ENCODE measurements around the gene OR52A5.
"Not testable (repeated sequence)": the region's sequence is repeated elsewhere in the genome, so short reads cannot be mapped to it uniquely, and the experiment has no call there.

Gene OR52A5

DNA sequence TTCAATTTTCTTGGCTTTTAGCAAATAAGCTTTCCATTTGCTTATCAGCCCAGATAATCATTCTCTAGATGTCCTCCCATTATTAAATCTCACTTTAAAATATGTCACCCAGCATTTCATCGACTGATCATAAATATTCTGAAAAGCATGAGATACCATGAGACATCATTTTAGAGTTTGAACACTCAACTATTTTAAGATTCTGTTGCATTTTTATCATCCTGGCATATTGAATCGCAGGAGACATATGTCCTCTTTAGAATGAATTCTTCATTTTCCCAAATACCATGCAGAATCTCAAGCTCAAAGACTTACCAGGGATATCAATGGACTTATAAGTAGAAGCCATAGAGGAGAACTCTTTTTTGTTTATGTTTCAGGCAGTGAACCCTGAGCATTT is at the start of gene OR52A5:
OR52A5 (minus strand) TSS at position 361 of the 400 bp plus-strand sequence. CDS start 5,714 bp downstream, outside the sequence.
- no peak within 1 kb of the TSS for H3K4me3 ChIP-seq (ENCODE audit: low read depth, low read length)

DNA sequence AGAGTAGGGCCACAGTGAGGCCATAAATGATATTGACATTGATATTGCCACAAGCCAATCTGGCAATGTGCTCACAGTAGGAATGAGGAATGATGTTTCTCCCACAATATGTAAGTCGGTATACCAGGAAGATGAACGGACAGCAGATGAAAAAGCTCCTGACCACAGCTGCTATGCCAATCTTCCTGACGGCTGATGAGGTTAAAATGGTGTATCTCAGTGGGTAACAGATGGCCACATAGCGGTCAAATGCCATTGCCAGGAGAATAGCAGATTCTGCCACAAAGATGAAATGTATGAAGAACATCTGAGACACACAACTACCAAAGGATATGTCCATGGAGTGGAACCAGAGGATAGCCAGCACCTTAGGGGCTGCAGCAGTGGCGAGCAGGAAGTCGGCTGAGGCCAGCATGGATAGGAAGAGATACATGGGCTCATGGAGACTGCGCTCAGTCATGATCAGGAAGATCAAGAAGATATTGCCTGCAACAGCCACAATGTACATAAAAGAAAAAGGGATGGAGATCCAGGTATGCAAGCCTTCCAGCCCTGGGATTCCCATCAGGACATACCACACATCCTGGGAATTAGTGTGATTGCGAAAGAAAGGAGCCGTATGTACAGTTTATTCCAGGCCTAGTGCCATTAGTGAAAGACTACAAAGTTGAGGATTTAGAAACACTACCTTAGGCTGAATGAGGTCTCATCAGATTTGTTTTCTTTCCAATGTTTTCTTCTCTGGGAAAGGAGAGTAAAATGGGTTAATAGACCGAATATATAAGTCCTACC is 40.1 kb upstream of the OR52A5 start:
- H3K4me3 ChIP-seq (ENCODE audit: low read depth, low read length) = no peak overlapping the region

DNA sequence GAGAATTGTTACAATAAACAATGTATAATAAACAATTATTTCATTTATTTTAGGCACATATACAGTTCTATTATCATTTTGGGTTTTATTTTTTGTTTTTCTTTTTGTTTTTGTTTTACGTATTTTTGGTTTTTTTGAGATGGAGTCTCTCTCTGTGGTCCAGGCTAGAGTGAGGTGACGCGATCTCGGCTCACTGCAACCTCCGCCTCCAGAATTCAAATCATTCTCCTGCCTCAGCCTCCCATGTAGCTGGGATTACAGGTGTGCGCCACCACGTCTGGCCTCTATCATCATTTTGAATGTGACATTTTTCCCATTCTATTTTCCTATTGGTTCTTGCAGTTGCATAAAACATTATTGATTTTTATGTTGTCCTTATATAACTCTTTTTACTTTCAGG is 36.8 kb upstream of the OR52A5 start:
- no peak overlapping the region for H3K4me3 ChIP-seq (ENCODE audit: low read depth, low read length)

DNA sequence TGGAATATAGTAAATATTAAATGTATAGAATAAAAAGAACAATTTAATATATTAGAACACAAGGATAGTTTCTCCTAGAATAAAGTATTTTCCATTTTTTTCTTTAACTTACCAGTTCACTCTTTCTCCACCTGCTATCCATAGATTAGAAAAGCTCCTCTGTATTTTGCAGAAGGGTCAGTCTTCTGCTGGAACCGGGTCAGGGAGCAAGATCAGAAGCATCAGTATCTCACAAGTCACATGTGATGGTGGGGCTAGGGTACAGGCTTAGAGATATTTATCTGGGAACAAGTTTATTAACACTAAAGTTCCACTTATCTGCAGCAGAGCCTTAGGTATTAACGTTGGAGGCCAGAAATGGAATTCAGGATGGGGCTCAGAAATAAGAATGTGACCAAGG is 33.7 kb upstream of the OR52A5 start:
- H3K4me3 ChIP-seq (ENCODE audit: low read depth, low read length) = no peak overlapping the region

DNA sequence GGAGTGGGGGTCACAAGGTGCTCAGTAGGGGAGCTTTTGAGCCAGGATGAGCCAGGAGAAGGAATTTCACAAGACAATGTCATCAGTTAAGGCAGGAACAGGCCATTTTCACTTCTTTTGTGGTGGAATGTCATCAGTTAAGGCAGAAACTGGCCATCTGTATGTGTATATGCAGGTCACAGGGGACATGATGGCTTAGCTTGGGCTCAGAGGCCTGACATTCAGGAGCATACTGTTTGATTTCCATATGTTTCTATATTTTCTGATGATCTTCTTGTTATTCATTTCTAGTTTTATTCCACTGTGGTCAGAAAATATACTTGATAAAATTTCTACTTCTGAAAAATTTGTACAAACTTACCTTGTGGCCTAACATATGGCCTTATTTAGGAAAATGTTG is 27.7 kb upstream of the OR52A5 start:
- not testable (repeated sequence) for H3K4me3 ChIP-seq (ENCODE audit: low read depth, low read length)

DNA sequence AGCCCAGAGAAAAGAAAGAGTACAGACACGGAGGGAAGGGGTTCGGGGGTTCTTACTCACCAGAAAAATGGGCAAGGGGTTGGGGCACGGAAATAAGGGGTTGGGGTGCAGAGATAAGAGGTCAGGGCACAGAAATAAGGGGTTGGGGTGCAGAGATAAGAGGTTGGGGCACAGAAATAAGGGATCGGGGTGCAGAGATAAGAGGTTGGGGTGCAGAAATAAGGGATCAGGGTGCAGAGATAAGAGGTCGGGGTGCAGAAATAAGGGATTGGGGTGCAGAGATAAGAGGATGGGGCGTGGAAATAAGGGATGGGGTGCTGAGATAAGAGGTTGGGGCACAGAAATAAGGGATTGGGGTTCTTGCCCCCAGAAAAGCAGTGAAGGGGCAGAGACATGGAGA is 26.7 kb upstream of the OR52A5 start:
- not testable (repeated sequence) for H3K4me3 ChIP-seq (ENCODE audit: low read depth, low read length)

DNA sequence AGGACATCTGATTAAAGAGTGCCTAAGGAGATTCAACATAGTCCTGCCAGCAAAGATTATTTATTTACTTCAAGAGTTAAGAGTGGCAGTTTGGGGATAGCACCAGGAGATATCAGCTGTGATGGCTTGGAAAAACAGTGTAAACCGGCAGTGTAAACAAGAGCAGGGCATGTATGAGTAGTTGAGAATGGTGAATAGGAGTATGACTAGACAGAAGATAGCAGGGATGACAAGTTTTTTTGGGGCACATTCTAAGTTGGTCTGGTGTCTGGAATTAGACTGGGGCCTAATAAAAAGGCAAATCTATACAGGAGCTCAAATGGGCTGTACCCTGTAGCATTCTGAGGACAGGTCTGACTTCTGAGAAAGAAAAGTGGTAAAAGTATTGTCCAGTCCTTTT is 22.9 kb upstream of the OR52A5 start:
- H3K4me3 ChIP-seq (ENCODE audit: low read depth, low read length) = not testable (repeated sequence)

DNA sequence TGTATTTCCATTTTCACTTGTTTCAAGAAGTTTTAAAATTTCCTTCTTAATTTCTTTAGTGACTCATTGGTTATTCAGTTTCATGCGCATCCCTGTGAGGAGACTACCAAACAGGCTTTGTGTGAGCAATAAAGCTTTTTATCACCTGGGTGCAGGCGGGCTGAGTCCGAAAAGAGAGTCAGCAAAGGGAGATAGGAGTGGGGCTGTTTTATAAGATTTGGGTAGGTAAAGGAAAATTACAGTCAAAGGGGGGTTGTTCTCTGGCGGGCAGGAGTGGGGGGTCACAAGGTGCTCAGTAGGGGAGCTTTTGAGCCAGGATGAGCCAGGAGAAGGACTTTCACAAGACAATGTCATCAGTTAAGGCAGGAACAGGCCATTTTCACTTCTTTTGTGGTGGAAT is 22.1 kb upstream of the OR52A5 start:
- not testable (repeated sequence) for H3K4me3 ChIP-seq (ENCODE audit: low read depth, low read length)

DNA sequence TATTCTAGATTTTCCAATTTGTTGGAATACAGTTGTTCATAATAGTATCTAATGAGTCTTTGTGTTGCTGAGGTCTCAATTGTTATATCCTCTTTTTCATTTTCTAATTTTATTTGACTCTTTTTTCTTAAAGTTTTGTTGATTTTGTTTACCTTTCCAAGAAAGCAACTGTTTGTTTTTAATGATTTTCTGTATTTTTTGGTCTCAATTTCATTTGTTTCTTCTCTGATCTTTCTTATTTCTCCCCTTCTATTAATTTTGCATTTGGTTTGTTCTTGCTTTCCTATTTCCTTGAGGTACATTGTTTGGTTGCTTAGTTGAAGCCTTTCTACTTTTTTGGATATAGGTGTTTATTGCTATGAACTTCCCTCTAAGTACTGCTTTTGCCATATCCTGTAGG is 21.6 kb upstream of the OR52A5 start:
- H3K4me3 ChIP-seq (ENCODE audit: low read depth, low read length) = no peak overlapping the region

DNA sequence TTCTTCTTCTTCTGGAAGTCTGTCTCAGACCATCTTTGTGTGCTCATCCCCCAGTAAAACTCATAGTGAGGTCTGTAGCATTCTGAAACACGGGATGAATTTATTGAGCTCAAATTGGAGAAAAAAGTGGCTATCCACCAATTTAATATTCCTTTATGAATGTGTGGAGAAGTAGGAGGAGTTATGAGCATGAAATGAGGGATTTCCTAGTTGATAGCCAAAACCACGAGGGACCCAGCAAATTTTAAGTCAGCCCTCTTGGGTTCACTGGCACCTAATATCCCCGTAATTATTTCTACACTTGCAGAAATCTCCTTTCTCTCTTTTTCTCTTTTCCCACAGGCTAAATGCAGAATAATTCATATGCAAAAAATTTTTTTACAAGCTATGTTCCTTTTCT is 16.5 kb upstream of the OR52A5 start, which contains the start of gene OR52A1:
OR52A1 (minus strand) TSS at position 101 of the 400 bp plus-strand sequence. CDS start 2,388 bp downstream, outside the sequence.
- no peak within 1 kb of the TSS for H3K4me3 ChIP-seq (ENCODE audit: low read depth, low read length)

DNA sequence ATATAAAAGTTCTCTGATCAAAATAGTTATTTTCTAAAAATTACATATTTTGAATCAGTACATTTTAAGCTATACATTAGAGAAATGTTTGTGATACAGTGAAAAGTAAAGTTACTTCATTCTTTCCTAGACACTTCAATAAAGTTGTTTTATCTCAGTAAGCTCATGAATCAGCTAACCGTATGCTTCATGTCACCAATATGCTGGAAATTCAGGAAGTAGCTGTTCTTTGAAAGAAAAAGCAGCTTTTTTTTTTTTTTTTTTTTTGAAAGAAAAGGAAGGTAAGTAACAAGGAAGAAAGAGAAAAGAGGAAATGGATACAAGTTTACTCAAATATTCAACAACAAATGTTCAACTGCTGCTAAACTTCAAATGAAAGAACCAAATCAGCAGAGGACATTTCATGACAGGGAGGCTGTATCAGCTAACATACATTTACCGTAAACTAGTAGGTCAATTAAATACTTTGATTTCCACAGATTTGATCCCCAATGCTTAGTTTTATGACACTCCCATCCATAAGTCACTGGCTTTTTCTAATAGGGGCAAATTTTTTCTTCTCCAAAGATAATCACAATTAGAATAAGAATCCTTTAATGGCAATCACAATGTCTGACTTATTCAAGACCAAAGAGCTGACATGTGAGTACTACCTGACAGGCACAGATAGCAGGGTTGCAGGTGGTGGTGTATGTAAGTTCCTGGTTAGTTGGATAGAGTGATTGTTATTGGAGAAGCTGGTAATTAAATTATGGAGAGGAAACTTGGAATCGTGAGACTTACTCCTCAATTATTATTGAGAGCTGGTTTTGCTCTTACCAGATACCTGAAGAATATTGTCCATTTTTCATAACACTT is 15.6 kb upstream of the OR52A5 start:
- no peak overlapping the region for H3K4me3 ChIP-seq (ENCODE audit: low read depth, low read length)

DNA sequence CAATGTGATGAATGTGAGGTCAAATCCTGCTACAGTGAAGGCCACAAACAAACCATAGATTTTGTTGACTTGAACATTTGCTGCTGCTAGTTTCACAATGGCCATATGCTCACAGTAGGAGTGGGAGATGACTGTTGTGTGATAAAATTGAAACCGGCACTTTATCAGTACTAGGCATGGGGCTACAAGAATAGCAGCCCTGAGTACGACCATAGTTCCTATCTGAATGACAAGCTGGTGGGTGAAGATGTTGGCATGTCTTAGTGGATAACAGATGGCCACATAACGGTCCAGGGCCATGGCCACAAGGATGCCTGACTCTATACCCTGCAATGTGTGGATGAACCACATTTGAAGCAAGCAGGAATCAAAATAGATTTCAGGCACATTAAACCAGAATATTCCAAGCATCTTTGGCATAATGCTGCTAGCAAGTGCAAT is 13.6 kb upstream of the OR52A5 start:
- H3K4me3 ChIP-seq (ENCODE audit: low read depth, low read length) = no peak overlapping the region

DNA sequence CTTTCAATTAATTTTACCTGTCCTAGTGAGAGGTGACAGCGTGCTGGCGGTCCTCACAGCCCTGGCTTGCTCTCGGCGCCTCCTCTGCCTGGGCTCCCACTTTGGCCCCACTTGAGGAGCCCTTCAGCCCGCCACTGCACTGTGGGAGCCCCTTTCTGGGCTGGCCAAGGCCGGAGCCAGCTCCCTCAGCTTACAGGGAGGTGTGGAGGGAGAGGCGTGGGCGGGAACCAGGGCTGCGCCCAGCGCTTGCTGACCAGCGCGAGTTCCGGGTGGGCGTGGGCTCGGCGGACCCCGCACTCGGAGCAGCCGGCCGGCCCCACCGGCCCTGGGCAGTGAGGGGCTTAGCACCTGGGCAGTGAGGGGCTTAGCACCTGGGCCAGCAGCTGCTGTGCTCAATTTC is 6.0 kb upstream of the OR52A5 start:
- not testable (repeated sequence) for H3K4me3 ChIP-seq (ENCODE audit: low read depth, low read length)

DNA sequence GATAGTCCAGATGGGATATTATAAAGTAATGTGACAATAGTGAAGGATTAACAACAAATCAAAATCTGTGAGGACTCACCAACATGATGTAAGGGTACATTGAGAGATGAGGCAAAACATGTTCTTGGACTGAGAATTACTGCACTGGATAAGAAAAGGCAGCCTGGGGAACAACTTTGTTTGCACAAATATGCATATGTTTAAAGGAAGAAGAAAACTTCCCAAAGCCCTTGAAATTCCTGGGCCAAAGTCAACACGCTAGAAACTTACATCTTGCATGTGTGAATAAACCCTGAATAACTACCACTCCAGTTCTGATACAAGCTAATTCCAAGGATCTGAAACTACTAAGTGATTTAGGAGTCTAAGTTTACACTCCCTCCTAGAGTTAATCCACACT is 1.1 kb downstream of the OR52A5 start:
- no peak overlapping the region for H3K4me3 ChIP-seq (ENCODE audit: low read depth, low read length)

DNA sequence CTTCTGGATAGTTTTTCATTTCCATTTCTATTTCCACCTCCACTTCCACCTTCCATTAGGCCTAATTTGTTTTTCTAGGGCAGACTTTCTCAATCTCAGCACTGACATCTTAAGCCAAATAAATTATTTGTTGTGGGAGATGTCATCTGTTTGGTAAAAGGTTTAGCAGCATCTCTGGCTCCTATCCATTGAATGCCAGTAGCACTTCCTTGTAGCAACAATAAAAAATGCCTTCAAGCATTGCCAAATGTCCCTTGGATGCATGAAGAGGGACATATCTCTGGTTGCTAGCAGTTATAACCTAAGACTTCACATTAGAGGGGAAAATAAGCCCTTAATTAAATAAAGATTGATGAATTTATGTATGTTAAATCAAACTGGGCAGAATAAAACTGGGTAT is 1.9 kb downstream of the OR52A5 start:
- H3K4me3 ChIP-seq (ENCODE audit: low read depth, low read length) = no peak overlapping the region

DNA sequence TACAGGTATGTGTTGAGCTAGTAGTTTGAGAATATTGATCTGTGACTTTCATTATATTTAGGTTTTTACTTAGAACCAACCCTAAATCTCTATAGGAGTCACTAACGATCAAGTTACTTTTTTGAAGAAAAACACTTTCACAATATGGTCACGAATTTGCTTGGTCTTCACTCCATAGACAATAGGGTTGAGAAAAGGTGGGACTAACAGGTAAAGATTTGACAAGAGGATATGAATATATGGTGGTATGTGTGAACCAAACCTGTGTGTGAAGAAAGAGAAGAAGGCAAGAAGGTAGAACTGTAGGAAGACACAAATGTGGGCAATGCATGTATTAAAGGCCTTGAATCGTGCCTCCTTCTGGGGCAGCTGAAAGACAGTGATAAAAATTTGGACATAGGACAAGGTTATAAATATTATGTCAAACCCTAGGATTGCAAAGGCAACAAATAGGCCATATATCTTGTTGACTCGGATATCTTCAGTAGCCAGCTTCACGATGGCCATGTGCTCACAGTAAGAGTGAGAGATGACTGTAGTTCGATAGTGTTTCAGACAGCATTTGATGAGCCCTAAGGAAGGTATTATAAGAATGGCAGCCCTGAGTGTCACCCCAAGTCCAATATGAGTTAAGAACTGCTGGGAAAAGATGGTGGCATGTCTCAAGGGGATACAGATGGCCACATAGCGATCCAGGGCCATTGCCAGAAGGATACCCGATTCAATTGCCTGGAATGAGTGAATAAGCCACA is 6.4 kb downstream of the OR52A5 start:
- no peak overlapping the region for H3K4me3 ChIP-seq (ENCODE audit: low read depth, low read length)

DNA sequence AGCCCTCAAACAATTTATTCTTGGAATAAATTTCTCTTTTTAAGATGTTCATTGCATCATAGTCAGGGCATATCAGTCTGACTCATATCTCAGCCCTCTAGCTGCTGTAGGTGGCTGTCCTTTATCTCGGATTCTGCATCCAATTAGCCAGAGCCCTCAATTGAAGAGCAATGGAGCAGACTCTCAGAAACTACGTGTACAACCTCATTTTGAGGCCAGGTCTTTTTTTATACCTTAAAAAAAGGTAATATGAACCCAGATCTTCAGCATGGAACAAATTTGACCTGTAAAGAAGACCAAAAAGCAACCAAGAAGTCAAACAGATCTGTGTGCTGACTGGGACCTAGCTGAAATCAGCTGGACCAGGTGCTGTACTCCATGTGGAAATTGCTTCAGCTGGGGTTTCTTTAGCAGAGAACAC is 8.7 kb downstream of the OR52A5 start:
- no peak overlapping the region for H3K4me3 ChIP-seq (ENCODE audit: low read depth, low read length)

DNA sequence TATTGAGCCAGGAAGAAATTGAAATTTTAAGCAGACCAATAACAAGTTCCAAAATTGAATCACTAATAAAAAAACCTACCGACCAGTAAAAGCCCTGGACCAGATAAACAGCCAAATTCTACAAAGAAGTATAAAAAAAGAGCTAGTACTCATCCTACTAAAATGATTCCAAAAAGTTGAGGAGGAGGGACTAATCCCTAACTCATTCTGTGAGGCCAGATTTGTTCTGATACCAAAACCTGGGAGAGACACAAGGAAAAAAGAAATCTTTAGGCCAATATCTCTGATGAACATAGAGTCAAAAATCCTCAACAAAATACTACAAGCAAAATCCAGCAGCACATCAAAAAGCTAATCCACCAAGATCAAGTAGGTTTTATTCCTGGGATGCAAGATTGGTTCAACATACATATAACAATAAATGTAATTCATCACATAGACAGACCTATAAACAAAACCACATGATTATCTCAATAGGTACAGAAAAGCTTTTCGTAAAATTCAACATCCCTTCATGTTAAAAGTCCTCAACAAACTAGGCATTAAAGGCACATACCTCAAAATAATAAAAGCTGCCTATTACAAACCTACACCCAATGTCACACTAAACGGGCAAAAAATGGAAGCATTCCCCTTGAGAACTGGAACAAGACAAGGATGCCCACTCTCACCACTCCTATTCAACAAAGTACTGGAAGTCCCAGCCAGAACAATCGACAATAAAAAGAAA is 13.1 kb downstream of the OR52A5 start:
- no peak overlapping the region for H3K4me3 ChIP-seq (ENCODE audit: low read depth, low read length)

DNA sequence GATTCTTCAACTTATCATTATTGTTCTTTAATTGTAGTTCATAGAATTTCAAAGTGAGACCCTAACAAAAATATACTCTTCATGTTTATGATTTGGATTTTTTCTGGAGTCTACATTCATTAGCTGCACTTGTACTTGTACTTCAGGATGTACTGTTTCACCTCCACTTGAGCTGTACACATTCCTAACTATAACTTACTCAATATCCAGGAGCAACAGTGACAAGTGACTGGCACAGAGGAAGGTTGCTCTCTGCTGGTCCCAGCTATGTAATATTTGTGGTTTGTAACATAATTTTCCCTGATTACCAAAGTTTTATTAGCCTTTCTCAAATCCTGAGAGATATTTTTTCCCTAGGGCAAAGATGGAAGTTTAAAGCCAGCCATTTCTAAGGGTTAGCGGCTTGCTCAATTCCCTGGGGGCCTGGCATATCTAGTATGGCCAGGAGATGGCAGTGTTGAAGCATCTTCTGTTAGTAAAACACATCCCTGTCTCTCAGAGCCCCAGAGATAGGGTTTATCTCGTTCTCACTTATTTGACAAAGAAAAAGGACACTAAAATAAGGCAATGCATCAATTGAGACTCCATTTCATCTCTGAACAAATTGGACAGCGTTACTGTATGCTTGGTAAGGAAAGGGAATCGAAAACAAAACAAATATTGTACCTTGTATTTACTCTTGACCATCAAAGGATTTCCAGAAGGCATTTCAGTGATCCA is 14.2 kb downstream of the OR52A5 start:
- no peak overlapping the region for H3K4me3 ChIP-seq (ENCODE audit: low read depth, low read length)

DNA sequence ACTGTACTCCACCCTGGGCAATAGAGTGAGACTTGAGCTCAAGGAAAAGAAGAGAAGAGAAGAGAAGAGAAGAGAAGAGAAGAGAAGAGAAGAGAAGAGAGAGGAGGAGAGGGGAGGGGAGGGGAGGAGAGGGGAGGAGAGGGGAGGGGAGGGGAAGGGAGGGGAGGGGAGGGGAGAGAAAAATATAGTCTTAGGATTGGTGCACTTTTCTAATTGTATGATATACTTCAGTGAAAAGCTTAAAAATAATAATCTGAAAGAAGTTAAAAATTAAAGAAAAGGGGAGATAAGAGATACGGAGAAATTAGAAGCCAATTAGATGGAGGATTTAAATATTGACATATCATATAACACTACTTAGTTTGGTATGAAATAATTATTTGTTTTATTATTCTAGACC is 19.3 kb downstream of the OR52A5 start:
- H3K4me3 ChIP-seq (ENCODE audit: low read depth, low read length) = no peak overlapping the region

Measured in iPS-11a (cell line).